Skin of body (tissue), 2 donors: ENCODE results near the gene NDUFB11. TPM values are rescaled to one million over a fixed set of nuclear protein-coding genes. Genes with fewer than 3 reads are reported as not detected.
A peak's percentile ranks its signal among the peaks of the same experiment; 100 is the strongest.
"Not testable (repeated sequence)": the region's sequence is repeated elsewhere in the genome, so short reads cannot be mapped to it uniquely, and the experiment has no call there.

Experiments used
- DNase-seq: peaks from one replicate; lab custom pipeline; 2025; lab: John Stamatoyannopoulos, UW
- total RNA-seq: library from RNA; depleted of rRNA; stranded (reverse); fragments of >200 nt; gene quantifications from one replicate; pipeline ENCODE4 v1.2.3, GENCODE V29; 2014

NDUFB11 gene
- total RNA-seq, 1 donor from 2014 or later: 64.8 TPM

DNA sequence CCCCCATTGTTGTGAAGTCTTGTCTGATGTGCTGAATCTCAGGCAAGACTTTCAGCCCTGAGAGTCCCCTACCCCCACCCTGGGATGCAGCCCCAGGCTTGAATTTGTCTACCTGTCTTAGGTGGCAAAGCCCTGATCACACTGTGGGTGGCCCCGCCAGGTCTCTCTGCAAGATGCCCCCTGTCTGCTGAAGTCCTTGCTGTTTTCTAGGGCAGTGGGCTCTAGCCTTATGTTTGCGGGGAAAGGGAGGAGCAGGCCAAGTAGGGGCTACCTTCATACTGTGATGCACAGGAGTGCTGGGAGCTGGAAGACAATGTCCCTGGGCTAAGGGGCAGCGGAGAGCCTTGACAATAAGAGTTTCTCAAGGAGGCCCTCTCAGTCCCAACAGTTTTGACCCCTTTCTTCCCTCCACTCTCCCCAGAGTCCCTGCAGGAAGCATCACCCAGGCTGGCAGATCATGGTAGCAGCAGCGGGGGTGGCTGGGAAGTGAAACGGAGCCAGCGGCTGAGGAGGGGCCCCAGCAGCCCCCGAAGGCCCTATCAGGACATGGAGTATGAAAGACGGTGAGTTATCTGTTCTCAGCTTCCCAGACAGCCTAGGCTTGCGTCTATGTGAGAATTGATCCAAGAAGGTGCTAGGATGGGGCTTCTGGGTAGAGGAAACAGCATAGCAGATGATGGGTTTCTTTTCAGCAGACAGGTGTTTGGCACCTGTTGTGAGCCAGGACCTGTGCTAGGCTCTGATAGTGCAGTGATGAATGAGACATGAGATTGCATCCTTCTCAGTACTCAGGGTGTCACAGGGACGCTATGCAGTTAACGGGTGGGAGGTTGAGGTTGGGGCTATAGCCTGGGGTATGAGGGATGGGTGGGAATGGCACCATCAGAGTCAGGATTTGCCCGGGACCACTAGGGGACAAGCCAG lies 2.7 kb upstream of the NDUFB11 start:
- no peak for DNase-seq

GRCh38 chrX:47146121-47146935 lies 1.8 kb upstream of the NDUFB11 start:
- no peak for DNase-seq

DNA sequence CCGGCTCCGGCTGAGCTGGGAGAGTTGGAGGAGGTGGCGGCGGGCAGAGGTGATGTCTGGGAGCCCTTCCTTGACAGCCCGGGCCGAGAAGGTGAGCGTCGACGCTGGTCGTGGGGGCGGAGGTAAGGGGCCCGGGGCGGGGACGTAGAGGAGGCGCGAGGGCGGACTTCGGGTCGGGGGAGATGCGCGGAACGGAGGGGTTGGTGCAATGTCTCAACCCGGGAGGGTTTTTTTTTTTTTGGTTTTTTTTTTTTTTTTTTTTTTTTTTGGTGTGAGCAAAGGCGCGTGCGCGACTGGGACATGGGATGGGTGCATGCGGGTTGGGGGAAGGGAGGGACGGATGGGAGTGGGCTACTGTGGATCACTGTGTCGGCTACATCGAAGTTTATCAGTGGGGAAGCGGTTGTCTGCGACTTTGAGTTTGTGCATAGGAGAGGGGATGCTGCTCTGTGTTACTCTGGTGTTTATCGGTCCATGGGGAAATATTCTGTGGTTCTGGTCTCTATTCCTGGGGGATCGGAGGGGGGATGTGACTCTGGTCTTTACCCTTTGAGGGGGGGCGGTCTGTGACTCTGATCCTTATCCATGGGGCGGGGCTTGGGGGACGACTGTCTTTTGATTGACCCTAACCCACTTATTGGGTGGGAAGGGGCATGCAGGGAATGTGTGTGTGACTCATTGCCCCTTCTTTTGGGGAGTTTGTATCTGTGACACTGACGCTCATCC lies 1.1 kb upstream of the NDUFB11 start:
- DNase-seq: peak; percentile 11

- DNase-seq: peak; percentile 23
Observed at GRCh38 chrX:47143894-47144625, 442 bp downstream of the NDUFB11 start.

- no peak for DNase-seq
Observed at GRCh38 chrX:47138171-47138570, 6.3 kb downstream of the NDUFB11 start.

GRCh38 chrX:47135650-47136049 lies 8.9 kb downstream of the NDUFB11 start:
- DNase-seq: not testable (repeated sequence)

DNA sequence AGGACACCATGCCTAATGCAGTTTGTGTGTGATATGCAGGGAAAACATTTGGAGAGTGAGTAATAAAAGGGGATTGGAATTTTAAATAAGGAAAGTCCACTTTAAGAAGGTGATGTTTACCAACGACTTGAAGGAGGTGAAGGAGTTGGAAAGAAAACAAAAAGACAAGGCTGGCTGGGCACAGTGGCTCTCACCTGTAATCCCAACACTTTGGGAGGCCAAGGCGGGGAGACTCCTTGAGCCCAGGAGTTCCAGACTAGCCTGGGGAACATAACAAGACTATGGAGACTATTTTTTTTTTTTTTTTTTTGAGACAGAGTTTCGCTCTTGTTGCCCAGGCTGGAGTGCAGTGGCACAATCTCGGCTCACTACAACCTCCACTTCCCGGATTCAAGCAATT lies 11.0 kb downstream of the NDUFB11 start:
- no peak for DNase-seq

DNA sequence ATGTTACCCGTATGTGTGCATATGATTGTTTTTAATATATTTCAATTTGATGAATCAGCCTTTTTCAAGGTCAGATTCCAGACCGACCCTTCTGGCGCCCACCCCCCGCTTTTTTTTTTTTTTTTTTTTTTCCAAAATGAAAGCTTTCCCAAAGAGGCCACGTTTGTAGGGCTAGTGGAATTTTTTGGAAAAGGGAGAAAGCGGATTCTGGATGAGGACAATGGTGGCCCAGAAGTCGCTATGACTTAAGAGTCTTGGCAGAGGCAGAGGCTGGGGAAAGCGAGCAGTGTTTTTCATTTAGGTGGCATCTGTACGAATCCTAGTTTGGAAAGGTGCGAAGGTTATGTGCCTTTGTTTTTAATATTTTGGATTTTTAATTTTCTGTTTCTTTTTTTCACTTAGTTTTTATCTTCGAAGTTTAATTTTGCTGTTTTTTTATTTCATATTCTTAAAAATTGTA lies 14.6 kb downstream of the NDUFB11 start:
- DNase-seq: no peak

- peak; percentile 94 for DNase-seq
Observed at GRCh38 chrX:47129157-47129898, 15.2 kb downstream of the NDUFB11 start.

DNA sequence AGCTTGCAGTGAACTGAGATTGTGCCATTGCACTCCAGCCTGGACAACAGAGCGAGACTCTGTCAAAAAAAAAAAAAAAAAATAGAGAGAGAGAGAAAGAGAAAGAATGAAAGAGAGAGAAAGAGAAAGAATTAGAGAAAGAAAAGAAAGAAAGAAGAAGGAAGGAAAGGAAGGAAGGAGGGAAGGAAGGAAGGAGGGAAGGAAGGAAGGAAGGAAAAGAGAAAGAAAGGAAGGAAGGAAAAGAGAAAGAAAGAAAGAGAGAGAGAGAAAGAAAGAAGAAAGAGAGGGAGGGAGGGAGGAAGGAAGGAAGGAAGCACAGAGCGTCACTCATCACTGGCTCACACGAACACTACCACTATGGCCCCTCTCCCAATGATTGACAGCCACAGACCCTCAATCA lies 20.0 kb downstream of the NDUFB11 start:
- DNase-seq: not testable (repeated sequence)

GRCh38 chrX:47116551-47117110 lies 27.9 kb downstream of the NDUFB11 start:
- DNase-seq: not testable (repeated sequence)

DNA sequence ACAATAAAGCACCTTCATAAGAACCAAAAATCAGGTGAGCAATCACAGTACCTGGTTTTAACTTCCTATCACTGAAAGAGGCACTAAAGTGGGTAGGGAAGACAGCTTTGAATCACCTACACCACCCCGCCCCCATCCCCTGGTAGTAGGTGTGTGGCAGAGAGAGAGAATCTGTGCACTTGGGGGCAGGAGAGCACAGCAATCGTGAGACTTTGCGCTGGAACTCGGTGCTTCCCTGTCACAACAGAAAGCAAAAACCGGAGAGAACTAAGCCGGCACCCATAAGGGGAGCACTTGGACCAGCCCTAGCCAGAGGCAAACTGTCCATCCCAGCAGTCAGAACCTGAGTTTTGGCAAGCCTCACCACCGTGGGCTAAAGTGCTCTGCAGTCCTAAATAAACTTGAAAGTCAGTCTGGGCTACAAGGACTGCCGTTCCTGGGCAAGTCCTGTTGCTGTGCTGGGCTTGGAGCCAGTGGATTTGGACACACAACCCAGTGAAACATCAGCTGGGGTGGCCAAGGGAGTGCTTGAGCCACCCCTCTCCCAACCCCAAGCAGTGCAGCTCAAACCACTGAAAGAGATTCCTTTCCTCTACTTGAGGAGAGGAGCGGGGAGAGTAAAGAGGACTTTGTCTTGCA lies 32.1 kb downstream of the NDUFB11 start:
- DNase-seq: no peak

GRCh38 chrX:47110936-47111615 lies 33.4 kb downstream of the NDUFB11 start:
- DNase-seq: not testable (repeated sequence)

- DNase-seq: no peak
Observed at GRCh38 chrX:47101206-47101605, 43.3 kb downstream of the NDUFB11 start.

DNA sequence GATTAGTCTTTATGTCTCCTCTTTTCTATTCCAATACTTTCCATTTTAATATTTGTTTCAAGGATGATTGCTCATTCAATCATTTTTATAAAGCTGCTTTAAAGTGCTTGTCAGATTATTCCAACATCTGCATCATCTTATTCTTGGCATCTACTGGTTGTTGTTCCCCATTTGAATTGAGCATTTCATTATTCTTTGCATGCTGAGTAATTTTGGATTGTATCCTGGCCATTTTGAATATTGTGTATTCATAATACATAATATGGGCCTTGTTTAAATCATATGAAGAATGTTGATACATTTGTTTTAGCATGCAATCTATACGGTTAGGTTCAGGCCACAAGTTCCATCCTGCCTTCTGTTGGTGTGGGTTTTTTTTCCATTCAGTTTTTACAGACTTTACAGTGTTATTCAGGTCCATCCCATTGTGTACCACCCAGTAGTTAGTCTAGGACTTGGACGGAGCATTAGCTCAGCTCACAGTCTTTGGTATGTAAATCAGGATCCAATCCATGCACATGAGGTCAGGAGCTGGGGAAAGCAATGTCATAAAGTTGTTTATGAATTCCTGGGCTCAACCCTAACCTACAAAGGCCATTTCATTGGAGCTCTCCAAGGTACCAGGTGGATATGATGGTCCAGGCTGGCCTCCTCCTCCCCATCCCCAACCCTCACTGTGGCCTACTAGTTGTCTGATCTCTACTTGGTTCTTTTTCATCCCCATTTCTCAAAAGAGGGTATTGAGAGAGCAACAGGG lies 46.0 kb downstream of the NDUFB11 start:
- DNase-seq: no peak

DNA sequence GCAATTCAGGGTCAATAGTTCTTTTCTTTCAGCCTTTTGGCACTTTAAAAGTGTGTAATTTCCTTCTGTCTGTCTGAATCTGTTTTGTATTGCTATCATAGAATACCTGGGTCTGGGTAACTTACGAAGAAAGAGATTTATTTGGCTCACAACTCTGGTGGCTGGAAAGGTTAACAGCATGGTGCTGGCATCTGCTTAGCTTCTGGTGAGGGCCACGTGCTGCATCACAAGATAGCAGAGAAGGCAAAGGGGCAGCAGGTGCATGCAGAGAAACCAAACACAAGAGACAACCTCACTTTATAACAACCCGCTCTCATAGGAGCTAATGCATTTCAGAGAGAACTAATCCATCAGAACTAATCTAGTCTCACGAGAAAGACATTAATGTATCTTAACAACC lies 47.5 kb downstream of the NDUFB11 start:
- DNase-seq: no peak

DNA sequence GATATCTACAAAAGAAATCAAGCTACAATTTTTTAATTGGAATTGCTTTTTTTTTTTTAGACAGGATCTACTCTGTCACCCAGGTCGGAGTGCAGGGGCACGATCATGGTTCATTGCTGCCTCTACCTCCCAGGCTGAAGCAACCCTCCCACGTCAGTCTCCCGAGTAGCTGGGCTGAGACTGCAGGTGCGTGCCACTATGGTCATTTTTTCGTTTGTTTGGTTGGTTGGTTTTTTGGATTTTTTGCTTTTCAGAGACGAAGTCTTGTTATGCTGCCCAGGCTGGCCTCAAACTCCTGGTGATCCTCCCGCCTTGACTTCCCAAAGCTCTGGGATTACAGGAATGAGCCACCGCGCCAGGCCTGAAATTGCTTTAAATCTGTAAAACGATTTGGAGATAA lies 50.6 kb downstream of the NDUFB11 start:
- DNase-seq: no peak

- DNase-seq: no peak
Observed at GRCh38 chrX:47093248-47093647, 51.3 kb downstream of the NDUFB11 start.
